Glutamatergic neuron (in vitro differentiated cells): ENCODE measurements around the gene HDGFL2. TPM values are rescaled to one million over a fixed set of nuclear protein-coding genes. Genes with fewer than 3 reads are reported as not detected.

Source experiments
- DNase-seq: peaks from one replicate; pipeline ENCODE4 v3.0.0; 2022
- H3K27ac Mint-ChIP-seq: one replicate; pipeline ENCODE4 v1.8.0; 2020; ENCODE audit warnings: mild to moderate bottlenecking, mixed read lengths, inconsistent platforms; ENCODE audit not compliant: unreplicated experiment
- H3K27me3 Mint-ChIP-seq: one replicate; pipeline ENCODE4 v1.8.0; 2020; ENCODE audit warnings: mild to moderate bottlenecking, moderate library complexity, mixed read lengths, inconsistent platforms; ENCODE audit not compliant: unreplicated experiment
- H3K36me3 Mint-ChIP-seq: one replicate; pipeline ENCODE4 v1.8.0; 2020; ENCODE audit warnings: mild to moderate bottlenecking, mixed read lengths, inconsistent platforms; ENCODE audit not compliant: unreplicated experiment
- H3K4me1 Mint-ChIP-seq: one replicate; pipeline ENCODE4 v1.8.0; 2020; ENCODE audit warnings: mild to moderate bottlenecking, low read depth, mixed read lengths, inconsistent platforms; ENCODE audit not compliant: unreplicated experiment
- H3K4me3 Mint-ChIP-seq: one replicate; pipeline ENCODE4 v1.8.0; 2020; ENCODE audit warnings: mild to moderate bottlenecking, mixed read lengths, inconsistent platforms; ENCODE audit not compliant: unreplicated experiment
- H3K9me3 Mint-ChIP-seq: one replicate; pipeline ENCODE4 v1.8.0; 2020; ENCODE audit warnings: mild to moderate bottlenecking, moderate library complexity, mixed read lengths, inconsistent platforms; ENCODE audit not compliant: unreplicated experiment
- total RNA-seq: library from RNA; stranded (reverse); fragmentation: NEBNext Ultra II Directional; extraction: Animal tissue kit (Norgen Biotek cat#: 25700); gene quantifications from one replicate; pipeline ENCODE4 v1.2.1, GENCODE V29; 2021; ENCODE audit not compliant: unreplicated experiment
- TF ChIP-seq, protein P1 (sequence below): fragments of 200-600 bp; sonication (generic); IDR thresholded peaks from one replicate; pipeline ENCODE4 v1.5.0; 2021; ENCODE audit not compliant: partially characterized antibody, unreplicated experiment

HDGFL2 gene
- total RNA-seq, 1 donor from 2014 or later: 118 TPM

DNA sequence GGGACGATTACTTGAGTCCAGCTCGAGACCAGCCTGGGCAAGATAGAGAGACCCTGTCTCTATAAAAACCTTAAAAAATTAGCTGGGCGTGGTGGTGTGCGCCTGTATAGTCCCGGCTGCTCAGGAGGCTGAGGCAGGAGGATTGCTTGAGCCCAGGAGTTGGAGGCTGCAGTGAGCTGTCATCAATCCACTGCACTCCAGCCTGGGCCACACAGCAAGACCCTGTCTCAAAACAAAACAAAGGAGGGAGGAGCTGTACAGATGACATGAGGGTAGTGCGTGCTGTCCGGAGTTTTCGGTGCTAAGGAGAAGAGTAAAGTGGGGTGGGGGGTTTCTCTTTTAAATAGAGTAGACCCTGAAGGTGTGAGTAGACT lies 22.6 kb downstream of the HDGFL2 start:
- DNase-seq: no peak
- Mint-ChIP-seq H3K4me1 (no peaks in the 10 kb centered on the region), H3K27me3 (peaks cover 3% of the 10 kb centered on the region), H3K4me3 (no peak overlapping the region), H3K9me3 (peaks cover 4% of the 10 kb centered on the region), H3K36me3 (peaks cover 5% of the 10 kb centered on the region), H3K27ac (peak overlapping the region; percentile 62)
- TF ChIP-seq, protein P1, sequence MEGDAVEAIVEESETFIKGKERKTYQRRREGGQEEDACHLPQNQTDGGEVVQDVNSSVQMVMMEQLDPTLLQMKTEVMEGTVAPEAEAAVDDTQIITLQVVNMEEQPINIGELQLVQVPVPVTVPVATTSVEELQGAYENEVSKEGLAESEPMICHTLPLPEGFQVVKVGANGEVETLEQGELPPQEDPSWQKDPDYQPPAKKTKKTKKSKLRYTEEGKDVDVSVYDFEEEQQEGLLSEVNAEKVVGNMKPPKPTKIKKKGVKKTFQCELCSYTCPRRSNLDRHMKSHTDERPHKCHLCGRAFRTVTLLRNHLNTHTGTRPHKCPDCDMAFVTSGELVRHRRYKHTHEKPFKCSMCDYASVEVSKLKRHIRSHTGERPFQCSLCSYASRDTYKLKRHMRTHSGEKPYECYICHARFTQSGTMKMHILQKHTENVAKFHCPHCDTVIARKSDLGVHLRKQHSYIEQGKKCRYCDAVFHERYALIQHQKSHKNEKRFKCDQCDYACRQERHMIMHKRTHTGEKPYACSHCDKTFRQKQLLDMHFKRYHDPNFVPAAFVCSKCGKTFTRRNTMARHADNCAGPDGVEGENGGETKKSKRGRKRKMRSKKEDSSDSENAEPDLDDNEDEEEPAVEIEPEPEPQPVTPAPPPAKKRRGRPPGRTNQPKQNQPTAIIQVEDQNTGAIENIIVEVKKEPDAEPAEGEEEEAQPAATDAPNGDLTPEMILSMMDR: no peak

DNA sequence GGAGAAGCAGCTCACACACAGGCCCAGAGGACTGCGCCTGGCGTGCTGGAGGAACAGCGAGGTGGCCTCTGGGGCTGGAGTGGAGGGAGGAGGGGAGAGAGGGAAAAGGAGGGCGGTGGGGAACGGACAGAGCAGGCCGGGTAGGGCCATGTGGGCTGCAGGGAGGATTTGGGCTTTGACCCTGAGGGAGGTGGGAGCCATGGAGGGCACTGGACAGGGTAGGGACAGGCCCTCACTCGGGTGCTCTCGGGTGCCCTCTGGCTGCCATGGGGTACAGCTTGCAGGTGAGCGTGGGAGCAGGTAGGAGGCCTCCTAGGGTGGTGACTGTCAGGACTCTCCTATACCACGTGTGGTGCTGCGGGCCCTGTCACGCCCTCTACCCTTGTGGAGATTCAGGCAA lies 23.4 kb downstream of the HDGFL2 start:
- no peak overlapping the region for H3K27ac Mint-ChIP-seq
- peak; percentile 10 for DNase-seq
- TF ChIP-seq, protein P1: no peak
- no peak overlapping the region for H3K4me3 Mint-ChIP-seq
- no peaks in the 10 kb centered on the region for H3K4me1 Mint-ChIP-seq
- peaks cover 2% of the 10 kb centered on the region for H3K36me3 Mint-ChIP-seq
- H3K9me3 Mint-ChIP-seq: peaks cover 2% of the 10 kb centered on the region
- H3K27me3 Mint-ChIP-seq: no peaks in the 10 kb centered on the region

DNA sequence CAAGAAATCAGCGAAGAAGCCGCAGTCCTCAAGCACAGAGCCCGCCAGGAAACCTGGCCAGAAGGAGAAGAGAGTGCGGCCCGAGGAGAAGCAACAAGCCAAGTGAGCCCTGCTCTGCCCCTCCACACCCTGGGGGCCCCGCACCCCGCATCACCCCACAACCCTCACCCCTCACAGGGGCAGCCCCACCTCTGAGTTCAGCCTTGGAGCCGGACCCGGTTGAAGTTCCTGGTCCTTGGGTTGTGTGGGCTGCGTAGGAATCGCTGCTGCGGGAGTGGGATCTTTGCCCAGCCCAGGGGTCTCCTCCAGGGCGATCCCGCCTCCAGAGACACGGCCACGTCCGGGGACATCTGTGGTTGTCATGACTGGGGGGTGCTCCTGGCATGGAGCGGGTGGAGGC lies 24.2 kb downstream of the HDGFL2 start:
- Mint-ChIP-seq H3K4me1 (no peaks in the 10 kb centered on the region), H3K27ac (no peak overlapping the region), H3K9me3 (no peaks in the 10 kb centered on the region), H3K4me3 (no peak overlapping the region), H3K27me3 (no peaks in the 10 kb centered on the region), H3K36me3 (no peaks in the 10 kb centered on the region)
- no peak for DNase-seq
- TF ChIP-seq, protein P1: no peak

DNA sequence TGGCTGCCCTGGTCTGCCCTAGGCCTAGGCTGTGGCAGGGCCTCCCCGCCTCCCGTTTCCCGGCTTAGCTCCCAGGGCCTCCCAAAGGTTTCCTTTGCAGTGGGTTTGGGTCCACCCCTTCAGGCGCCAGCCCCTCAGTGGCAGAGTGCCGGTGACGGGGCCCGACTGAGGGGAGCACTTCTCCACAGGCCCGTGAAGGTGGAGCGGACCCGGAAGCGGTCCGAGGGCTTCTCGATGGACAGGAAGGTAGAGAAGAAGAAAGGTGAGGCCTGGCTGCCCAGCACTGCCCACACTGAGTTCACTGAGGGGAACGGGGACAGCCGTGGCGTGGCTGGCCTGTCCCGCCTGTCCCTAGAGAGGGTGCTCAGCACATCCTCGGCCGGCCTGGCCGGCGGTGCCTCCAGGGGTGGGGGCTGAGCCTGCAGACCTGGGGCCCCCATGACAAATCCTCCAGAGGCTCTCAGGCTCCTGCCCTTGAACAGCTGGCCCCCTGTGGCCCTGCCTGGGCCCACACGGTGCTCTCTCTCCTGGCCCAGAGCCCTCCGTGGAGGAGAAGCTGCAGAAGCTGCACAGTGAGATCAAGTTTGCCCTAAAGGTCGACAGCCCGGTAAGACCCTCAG lies 25.8 kb downstream of the HDGFL2 start:
- DNase-seq: no peak
- Mint-ChIP-seq H3K4me1 (peaks cover 2% of the 10 kb centered on the region), H3K4me3 (no peak overlapping the region), H3K9me3 (no peaks in the 10 kb centered on the region), H3K27ac (no peak overlapping the region), H3K27me3 (no peaks in the 10 kb centered on the region), H3K36me3 (no peaks in the 10 kb centered on the region)
- TF ChIP-seq, protein P1: no peak

DNA sequence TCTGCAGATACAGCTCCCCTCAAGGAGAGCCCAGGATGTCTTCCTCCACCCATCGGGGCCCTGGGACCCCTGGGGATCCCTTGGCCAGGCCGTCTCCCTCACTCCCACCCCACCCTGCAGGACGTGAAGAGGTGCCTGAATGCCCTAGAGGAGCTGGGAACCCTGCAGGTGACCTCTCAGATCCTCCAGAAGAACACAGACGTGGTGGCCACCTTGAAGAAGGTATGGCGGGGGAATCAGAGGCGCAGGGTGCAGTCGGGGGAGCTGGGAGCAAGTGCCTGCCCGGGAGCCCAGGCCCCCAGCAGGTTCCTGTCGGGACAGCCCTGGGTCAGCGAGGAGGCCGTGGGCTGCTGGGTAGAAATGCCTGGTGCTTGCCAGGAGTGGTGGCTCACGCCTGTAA lies 26.6 kb downstream of the HDGFL2 start:
- Mint-ChIP-seq H3K36me3 (no peaks in the 10 kb centered on the region), H3K27me3 (peaks cover 1% of the 10 kb centered on the region), H3K27ac (no peak overlapping the region), H3K4me1 (peaks cover 3% of the 10 kb centered on the region), H3K9me3 (no peaks in the 10 kb centered on the region), H3K4me3 (no peak overlapping the region)
- TF ChIP-seq, protein P1: no peak
- no peak for DNase-seq
